Liver (tissue), 9 donors: ENCODE data around the gene ADH1A. TPM values are rescaled to one million over a fixed set of nuclear protein-coding genes. Genes with fewer than 3 reads are reported as not detected.

Experiments used
- DNase-seq: peaks from one replicate; pipeline ENCODE4 v3.0.0-alpha.2; 2017; ENCODE audit warnings: low spot score
- H3K27ac ChIP-seq, 2 donors: one replicate each; pipeline ENCODE4 v1.7.0; 2013; ENCODE audit warnings: inconsistent platforms in 2 of 2, low read length in 2 of 2, control low read depth in 1 of 2, low read depth in 1 of 2, mild to moderate bottlenecking in 1 of 2
- H3K27me3 ChIP-seq, 4 donors: one replicate each; pipeline versions ENCODE4 v1.6.1 to v1.7.0; 2013; ENCODE audit warnings: low read length in 3 of 4, inconsistent platforms in 1 of 4, mild to moderate bottlenecking in 1 of 4, moderate library complexity in 1 of 4; ENCODE audit not compliant: control insufficient read depth in 4 of 4, insufficient read depth in 4 of 4
- H3K36me3 ChIP-seq, 4 donors: one replicate each; pipeline versions ENCODE4 v1.6.1 to v1.7.0; 2013; ENCODE audit warnings: low read length in 3 of 4, mild to moderate bottlenecking in 3 of 4, low read depth in 1 of 4, moderate library complexity in 1 of 4; ENCODE audit not compliant: control insufficient read depth in 4 of 4, insufficient read depth in 3 of 4
- H3K4me1 ChIP-seq, 4 donors: one replicate each; pipeline versions ENCODE4 v1.6.1 to v1.7.0; 2013; ENCODE audit warnings: low read length in 3 of 4, mild to moderate bottlenecking in 3 of 4, moderate library complexity in 1 of 4; ENCODE audit not compliant: control insufficient read depth in 4 of 4, insufficient read depth in 4 of 4
- H3K4me3 ChIP-seq, 3 donors: one replicate each; pipeline versions ENCODE4 v1.6.1 to v1.7.0; 2013; ENCODE audit warnings: low read length in 3 of 3, control low read depth in 1 of 3, low read depth in 1 of 3, mild to moderate bottlenecking in 1 of 3
- H3K9ac ChIP-seq, 2 donors: one replicate each; pipeline ENCODE4 v1.7.0; 2013; ENCODE audit warnings: low read length in 2 of 2, mild to moderate bottlenecking in 2 of 2, moderate library complexity in 2 of 2, control low read depth in 1 of 2, low read depth in 1 of 2
- H3K9me3 ChIP-seq, 4 donors: one replicate each; pipeline versions ENCODE4 v1.6.1 to v1.7.0; 2013; ENCODE audit warnings: low read length in 3 of 4; ENCODE audit not compliant: control insufficient read depth in 4 of 4
- ATF3 ChIP-seq: IDR thresholded peaks from 2 replicates; pipeline ENCODE4 v1.6.1; 2016; ENCODE audit warnings: antibody characterized with exemption
- CTCF ChIP-seq: fragments of 150-350 bp; IDR thresholded peaks from 2 replicates; pipeline ENCODE4 v1.5.1; 2017; ENCODE audit warnings: improper control_type of control experiment, low read depth, low read length; ENCODE audit not compliant: missing input control
- EGR1 ChIP-seq, 2 donors: IDR thresholded peaks; 2 replicates each; pipeline ENCODE4 v1.6.1; 2016 to 2018; ENCODE audit warnings: antibody characterized with exemption in 2 of 2, low read depth in 2 of 2
- FOXA2 ChIP-seq: IDR thresholded peaks from 2 replicates; pipeline ENCODE4 v1.6.1; 2016; ENCODE audit warnings: antibody characterized with exemption
- GABPA ChIP-seq, 2 donors: IDR thresholded peaks in 1 of 2; conservative IDR thresholded peaks in 1 of 2; 2 replicates each; pipeline ENCODE4 v1.6.1; 2016; ENCODE audit warnings: antibody characterized with exemption in 2 of 2, mild to moderate bottlenecking in 1 of 2, moderate library complexity in 1 of 2
- HNF4A ChIP-seq, 2 donors: conservative IDR thresholded peaks; 2 replicates each; pipeline ENCODE4 v1.6.1; 2016; ENCODE audit warnings: antibody characterized with exemption in 2 of 2, mild to moderate bottlenecking in 2 of 2
- HNF4G ChIP-seq: IDR thresholded peaks from 2 replicates; pipeline ENCODE4 v1.6.1; 2016; ENCODE audit warnings: antibody characterized with exemption
- JUND ChIP-seq, 2 donors: IDR thresholded peaks; 2 replicates each; pipeline ENCODE4 v1.6.1; 2016; ENCODE audit warnings: antibody characterized with exemption in 2 of 2
- MAX ChIP-seq: IDR thresholded peaks from 2 replicates; pipeline ENCODE4 v1.6.1; 2016; ENCODE audit warnings: antibody characterized with exemption
- NR2F2 ChIP-seq: IDR thresholded peaks from 2 replicates; pipeline ENCODE4 v1.6.1; 2016; ENCODE audit warnings: antibody characterized with exemption
- RAD21 ChIP-seq, 2 donors: IDR thresholded peaks; 2 replicates each; pipeline ENCODE4 v1.6.1; 2016; ENCODE audit warnings: antibody characterized with exemption in 2 of 2, mild to moderate bottlenecking in 2 of 2
- REST ChIP-seq: IDR thresholded peaks from 2 replicates; pipeline ENCODE4 v1.6.1; 2016; ENCODE audit warnings: antibody characterized with exemption, mild to moderate bottlenecking
- RXRA ChIP-seq, 2 donors: IDR thresholded peaks; 2 replicates each; pipeline ENCODE4 v1.6.1; 2017 to 2018; ENCODE audit warnings: antibody characterized with exemption in 2 of 2, mild to moderate bottlenecking in 1 of 2
- SP1 ChIP-seq: IDR thresholded peaks from 2 replicates; pipeline ENCODE4 v1.6.1; 2018; ENCODE audit warnings: antibody characterized with exemption, mild to moderate bottlenecking
- TAF1 ChIP-seq: conservative IDR thresholded peaks from 2 replicates; pipeline ENCODE4 v1.6.1; 2016; ENCODE audit warnings: antibody characterized with exemption, mild to moderate bottlenecking
- YY1 ChIP-seq: IDR thresholded peaks from 2 replicates; pipeline ENCODE4 v1.6.1; 2016; ENCODE audit warnings: antibody characterized with exemption, mild to moderate bottlenecking
- ZBTB33 ChIP-seq: IDR thresholded peaks from 2 replicates; pipeline ENCODE4 v1.6.1; 2016; ENCODE audit warnings: antibody characterized with exemption
- WGBS: extraction: QIAGEN DNeasy Blood & Tissue Kit; methylation state at CpG from one replicate; pipeline ENCODE4 v1.1.7; 2013; 5-methylcytosine and 5-hydroxymethylcytosine counted together
- polyA plus RNA-seq, 2 donors: library from polyadenylated mRNA; stranded (reverse) in 1 of 2; unstranded in 1 of 2; fragments of 200-250 nt in 1 of 2; fragments of >200 nt in 1 of 2; fragmentation: Nextera tagmentation in 1 of 2; extraction: Ambion mirVana in 1 of 2; gene quantifications; one replicate each; pipeline versions ENCODE4 v1.2.1 to v1.2.3, GENCODE V29; 2013 to 2015
- total RNA-seq, 2 donors: library from RNA; depleted of rRNA; stranded (reverse); fragments of >200 nt; gene quantifications; one replicate each; pipeline ENCODE4 v1.2.3, GENCODE V29; 2014
- donor health status: healthy.
- donor health status: healthy.
- donor health status: healthy.
- donor health status: healthy.
- donor health status: healthy.

Gene ADH1A
- total and polyA plus RNA-seq, 4 donors, result 123 to 554 (median 347) TPM

- TF ChIP-seq RXRA (IDR thresholded peaks at IDR 0.05), result no peak
- TF ChIP-seq YY1, result no peak
- TF ChIP-seq TAF1, result no peak
- TF ChIP-seq ATF3, result no peak
- TF ChIP-seq MAX, result no peak
- TF ChIP-seq CTCF, result no peak
- TF ChIP-seq HNF4A (conservative IDR thresholded peaks at IDR 0.05), result no peak
- TF ChIP-seq GABPA (IDR thresholded peaks at IDR 0.05 in 1 of 2, conservative IDR thresholded peaks at IDR 0.05 in 1 of 2), result no peak
- TF ChIP-seq EGR1 (IDR thresholded peaks at IDR 0.05; ENCODE audit: low read depth in 2 of 2), result no peak
- no peak for TF ChIP-seq ZBTB33
- no peak for TF ChIP-seq HNF4G
- TF ChIP-seq NR2F2, result no peak
- no peak for TF ChIP-seq SP1
- TF ChIP-seq RAD21 (IDR thresholded peaks at IDR 0.05), result no peak
- TF ChIP-seq JUND (IDR thresholded peaks at IDR 0.05), result no peak
- no peak for TF ChIP-seq REST
- 43% methylated on average over 2 of the region's 2 CpGs for WGBS
Observed at GRCh38 chr4:99282731-99283130, 8.1 kb downstream of the ADH1A start.

GRCh38 chr4:99281261-99281660, 9.5 kb downstream of the ADH1A start:
- peaks cover 3 to 63% (median 34%) of the 10 kb centered on the region in 4 donors for H3K36me3 ChIP-seq
- H3K9ac ChIP-seq, result no peak overlapping the region
- WGBS, result 92% methylated on average over 5 of the region's 5 CpGs
- no peak for DNase-seq
- no peaks in the 10 kb centered on the region for H3K27me3 ChIP-seq
- H3K4me3 ChIP-seq, result no peak overlapping the region
- H3K4me1 ChIP-seq, result peaks cover 0 to 7% (median 0%) of the 10 kb centered on the region in 4 donors
- no peak overlapping the region for H3K27ac ChIP-seq
- H3K9me3 ChIP-seq, result no peaks in the 10 kb centered on the region
- TF ChIP-seq JUND (IDR thresholded peaks at IDR 0.05), result no peak
- TF ChIP-seq TAF1, result no peak
- no peak for TF ChIP-seq YY1
- TF ChIP-seq SP1, result no peak
- no peak for TF ChIP-seq RAD21 (IDR thresholded peaks at IDR 0.05)
- TF ChIP-seq MAX, result no peak
- no peak for TF ChIP-seq GABPA (IDR thresholded peaks at IDR 0.05 in 1 of 2, conservative IDR thresholded peaks at IDR 0.05 in 1 of 2)
- no peak for TF ChIP-seq EGR1 (IDR thresholded peaks at IDR 0.05; ENCODE audit: low read depth in 2 of 2)
- no peak for TF ChIP-seq RXRA (IDR thresholded peaks at IDR 0.05)
- no peak for TF ChIP-seq FOXA2
- no peak for TF ChIP-seq ZBTB33
- TF ChIP-seq HNF4G, result no peak
- TF ChIP-seq CTCF, result no peak

More at GRCh38 chr4:99282731-99283130, 8.1 kb downstream of the ADH1A start:
- no peaks in the 10 kb centered on the region for H3K9me3 ChIP-seq
- DNase-seq, result no peak
- H3K27me3 ChIP-seq, result no peaks in the 10 kb centered on the region
- peaks cover 3 to 60% (median 36%) of the 10 kb centered on the region in 4 donors for H3K36me3 ChIP-seq
- H3K9ac ChIP-seq, result no peak overlapping the region
- no peak overlapping the region for H3K4me3 ChIP-seq
- H3K4me1 ChIP-seq, result peaks cover 0 to 12% (median under 1%) of the 10 kb centered on the region in 4 donors
- no peak overlapping the region for H3K27ac ChIP-seq
